Measurements from ENCODE around the gene RFPL4A. TPM values are rescaled to one million over a fixed set of nuclear protein-coding genes. Genes with fewer than 3 reads are reported as not detected.

Gene RFPL4A
- 0.61 to 1.2 TPM (median 0.88 TPM) in 5 replicates for total RNA-seq (2022; extraction: Qiagen RNA extraction)

GRCh38 chr19:55758797-55759196 is at the start of gene RFPL4A:
Gene RFPL4A, plus strand, starts transcription at chr19:55759097. Its CDS starts 2,704 bp downstream, at chr19:55761801.

DNA sequence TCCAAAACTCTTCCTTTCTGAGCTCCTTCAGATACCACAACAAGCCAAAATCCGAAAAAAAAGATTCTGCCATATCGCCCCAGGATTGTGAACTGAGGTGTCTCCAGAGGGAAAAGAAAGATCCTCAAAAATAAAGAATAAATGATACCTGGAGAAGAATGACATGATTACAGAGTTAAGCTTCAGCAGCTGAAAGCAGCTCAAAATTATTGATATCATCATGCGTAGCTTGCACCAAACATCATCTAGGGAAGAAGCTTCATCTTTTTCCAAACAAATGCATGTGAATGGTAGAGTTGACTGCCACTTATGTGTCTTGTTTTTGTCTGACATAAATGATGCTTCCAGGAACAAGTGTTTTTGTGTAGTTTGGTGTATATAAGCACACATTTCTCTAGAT is 20.6 kb upstream of the RFPL4A start, which contains the start of gene NLRP9:
TSS of gene NLRP9 (minus strand) at position 101 of the 400 bp plus-strand sequence. CDS start at position 73, 28 bp downstream.

GRCh38 chr19:55768818-55769217 is 9.9 kb downstream of the RFPL4A start, which contains the start of gene RFPL4AL1:
Gene RFPL4AL1, plus strand, starts transcription at chr19:55769118. Its CDS starts 2,687 bp downstream, at chr19:55771805.

Other genes starting within 250 kb of the RFPL4A start
- gene SBK2, start 222.0 kb upstream of the RFPL4A start, total RNA-seq (2022; extraction: Qiagen RNA extraction): 1.3 to 2.6 TPM (median 1.8 TPM) in 5 replicates
- gene SBK3, start 213.6 kb upstream of the RFPL4A start, total RNA-seq (2022; extraction: Qiagen RNA extraction): 1.3 to 2.6 TPM (median 2.1 TPM) in 5 replicates
- 21.6 to 43.3 TPM (median 36.5 TPM) in 5 replicates for gene ZNF579, start 178.2 kb upstream of the RFPL4A start, total RNA-seq (2022; extraction: Qiagen RNA extraction)
- 17.4 to 26.1 TPM (median 24.0 TPM) in 5 replicates for gene FIZ1, start 159.6 kb upstream of the RFPL4A start, total RNA-seq (2022; extraction: Qiagen RNA extraction)
- gene ZNF524, start 158.8 kb upstream of the RFPL4A start, total RNA-seq (2022; extraction: Qiagen RNA extraction): 12.1 to 17.2 TPM (median 16.1 TPM) in 5 replicates
- gene ZNF865, start 153.4 kb upstream of the RFPL4A start, total RNA-seq (2022; extraction: Qiagen RNA extraction): 6.8 to 13.4 TPM (median 11.9 TPM) in 5 replicates
- 4.7 to 6.7 TPM (median 5.4 TPM) in 5 replicates for gene ZNF784, start 134.5 kb upstream of the RFPL4A start, total RNA-seq (2022; extraction: Qiagen RNA extraction)
- gene ZNF580, start 118.1 kb upstream of the RFPL4A start, total RNA-seq (2022; extraction: Qiagen RNA extraction): 26.5 to 51.9 TPM (median 48.8 TPM) in 5 replicates
- 37.3 to 44.0 TPM (median 42.8 TPM) in 5 replicates for gene ZNF581, start 115.4 kb upstream of the RFPL4A start, total RNA-seq (2022; extraction: Qiagen RNA extraction)
- 12.0 to 20.4 TPM (median 19.0 TPM) in 5 replicates for gene CCDC106, start 110.9 kb upstream of the RFPL4A start, total RNA-seq (2022; extraction: Qiagen RNA extraction)
- 234 to 285 TPM (median 273 TPM) in 5 replicates for gene U2AF2, start 104.1 kb upstream of the RFPL4A start, total RNA-seq (2022; extraction: Qiagen RNA extraction)
- 121 to 214 TPM (median 210 TPM) in 5 replicates for gene EPN1, start 83.9 kb upstream of the RFPL4A start, total RNA-seq (2022; extraction: Qiagen RNA extraction)
- gene NLRP9, start 20.7 kb upstream of the RFPL4A start, total RNA-seq (2022; extraction: Qiagen RNA extraction): not detected in 5 replicates
- gene RFPL4AL1, start 10.0 kb downstream of the RFPL4A start, total RNA-seq (2022; extraction: Qiagen RNA extraction): 0.12 to 0.13 TPM in 2 of 5 replicates, not detected in the others
- 0.04 TPM in 1 of 5 replicates, not detected in the others for gene NLRP11, start 72.9 kb downstream of the RFPL4A start, total RNA-seq (2022; extraction: Qiagen RNA extraction)
- not detected in 5 replicates for gene NLRP4, start 77.4 kb downstream of the RFPL4A start, total RNA-seq (2022; extraction: Qiagen RNA extraction)
- gene NLRP13, start 173.2 kb downstream of the RFPL4A start, total RNA-seq (2022; extraction: Qiagen RNA extraction): not detected in 5 replicates
- gene NLRP8, start 188.7 kb downstream of the RFPL4A start, total RNA-seq (2022; extraction: Qiagen RNA extraction): not detected in 5 replicates
- gene NLRP5, start 227.7 kb downstream of the RFPL4A start, total RNA-seq (2022; extraction: Qiagen RNA extraction): 0.03 to 0.08 TPM (median 0.07 TPM) in 5 replicates

All from A549 treated with dexamethasone at 1 μM for 4 hours (cell line).